HepG2 (cell line): ENCODE measurements around the gene TKTL2. TPM values are rescaled to one million over a fixed set of nuclear protein-coding genes. Genes with fewer than 3 reads are reported as not detected.

Experiments used
- ATAC-seq: fragments of 200-7000 bp; cut with Tn5 transposase; 3 replicates; pipeline ENCODE4 v1.9.1; 2020; ENCODE audit warnings: mild to moderate bottlenecking, moderate library complexity
- BruUV-seq: library from RNA; stranded (reverse); fragments of 400-500 nt; replicated peaks from 2 replicates; lab custom pipeline; 2021; lab: Mats Ljungman, UMichigan
- CTCF ChIA-PET: fragments of 300-600 bp; formaldehyde crosslinking; extraction: SDS; loops from one replicate; lab custom pipeline; 2021; ENCODE audit warnings: low total read pairs, inconsistent platforms, low intra/inter-chr PET ratio; lab: Yijun Ruan, JAX
- POLR2A ChIA-PET: fragments of 350-600 bp; sonication (Branson Sonifier 250); formaldehyde crosslinking; loops from one replicate; lab custom pipeline; 2020; ENCODE audit warnings: antibody characterized with exemption, inconsistent platforms; lab: Yijun Ruan, JAX
- DNase-seq: peaks from one replicate; pipeline ENCODE4 v3.0.0-alpha.2; 2015; ENCODE audit warnings: low spot score
- FAIRE-seq: peaks from 3 replicates; lab custom pipeline; 2011; peaks lifted over from hg19 to GRCh38; lab: Jason Lieb, UNC
- H2AFZ ChIP-seq: one replicate; pipeline ENCODE4 v1.6.1; 2011; ENCODE audit warnings: low read length, inconsistent platforms
- H3K27ac ChIP-seq: fragments of 300-600 bp; 3 replicates; pipeline ENCODE4 v1.8.0; 2011; ENCODE audit warnings: mixed run types, mild to moderate bottlenecking, mixed read lengths, low read length, inconsistent platforms; ENCODE audit not compliant: insufficient read depth; ENCODE audit errors: extremely low read length
- H3K27me3 ChIP-seq, 2 experiments: fragments of 200-600 bp in 1 of 2; 2 replicates in 1 of 2; 3 replicates in 1 of 2; pipeline versions ENCODE4 v1.6.0 to v1.8.0; 2011; ENCODE audit warnings: low read length in 2 of 2, mild to moderate bottlenecking in 2 of 2, moderate library complexity in 2 of 2, inconsistent platforms in 1 of 2; ENCODE audit not compliant: insufficient read depth in 2 of 2, control insufficient read depth in 1 of 2
- H3K36me3 ChIP-seq, 2 experiments: fragments of 200-600 bp in 1 of 2; replicated peaks in 1 of 2; 2 replicates in 1 of 2; 3 replicates in 1 of 2; pipeline versions ENCODE4 v1.5.1 to v1.8.0; 2011; ENCODE audit warnings: low read length in 2 of 2, inconsistent platforms in 1 of 2; ENCODE audit not compliant: insufficient read depth in 2 of 2, control insufficient read depth in 1 of 2
- H3K4me1 ChIP-seq: 2 replicates; pipeline ENCODE4 v1.5.1; 2012; ENCODE audit warnings: low read length, inconsistent platforms; ENCODE audit not compliant: insufficient read depth
- H3K4me2 ChIP-seq: 2 replicates; pipeline ENCODE4 v1.6.0; 2011; ENCODE audit warnings: low read depth, low read length, inconsistent platforms
- H3K4me3 ChIP-seq, 3 experiments: fragments of 200-600 bp in 1 of 3; sonication (generic), shearing (Covaris generic) in 1 of 3; replicated peaks in 1 of 3; 2 replicates each; pipeline ENCODE4 v1.5.1; 2011 to 2016; ENCODE audit warnings: low read length in 3 of 3, inconsistent platforms in 2 of 3, low read depth in 2 of 3, mild to moderate bottlenecking in 2 of 3, control low read depth in 1 of 3, mixed read lengths in 1 of 3; ENCODE audit not compliant: insufficient read depth in 1 of 3
- H3K79me2 ChIP-seq: one replicate; pipeline ENCODE4 v1.6.1; 2011; ENCODE audit warnings: low read length, inconsistent platforms; ENCODE audit not compliant: insufficient read depth
- H3K9ac ChIP-seq: 2 replicates; pipeline ENCODE4 v1.6.0; 2011; ENCODE audit warnings: mild to moderate bottlenecking, low read depth, low read length, inconsistent platforms; ENCODE audit not compliant: insufficient read depth
- H3K9me3 ChIP-seq: 2 replicates; pipeline ENCODE4 v1.5.1; 2012; ENCODE audit warnings: mild to moderate bottlenecking, low read length
- H4K20me1 ChIP-seq: 2 replicates; pipeline ENCODE4 v1.6.0; 2011; ENCODE audit warnings: inconsistent platforms, mild to moderate bottlenecking, low read length, moderate library complexity; ENCODE audit not compliant: insufficient read depth
- HDAC1 ChIP-seq: sonication (generic); formaldehyde crosslinking; IDR thresholded peaks from 2 replicates; pipeline ENCODE4 v1.5.1; 2020; ENCODE audit warnings: mild to moderate bottlenecking, missing genetic modification reagents
- HOXA9 ChIP-seq: sonication (generic); formaldehyde crosslinking; IDR thresholded peaks from 2 replicates; pipeline ENCODE4 v1.8.1; 2022; ENCODE audit warnings: missing genetic modification reagents, mild to moderate bottlenecking, moderate library complexity, borderline replicate concordance
- MYNN ChIP-seq: sonication (generic); formaldehyde crosslinking; IDR thresholded peaks from 2 replicates; pipeline ENCODE4 v1.4.0; 2020; ENCODE audit warnings: mild to moderate bottlenecking, low read depth, missing genetic modification reagents
- NR1H2 ChIP-seq: sonication (generic); formaldehyde crosslinking; IDR thresholded peaks from 2 replicates; pipeline ENCODE4 v1.8.1; 2022; ENCODE audit warnings: low read depth, missing genetic modification reagents, borderline replicate concordance
- RFXANK ChIP-seq: IDR thresholded peaks from 2 replicates; pipeline ENCODE4 v1.6.1; 2016
- ZBTB42 ChIP-seq: sonication (generic); formaldehyde crosslinking; IDR thresholded peaks from 2 replicates; pipeline ENCODE4 v1.5.0; 2020; ENCODE audit warnings: mild to moderate bottlenecking, missing genetic modification reagents
- ZFYVE20 ChIP-seq: sonication (generic); formaldehyde crosslinking; IDR thresholded peaks from 2 replicates; pipeline ENCODE4 v1.8.0; 2023; ENCODE audit warnings: low read depth, mild to moderate bottlenecking, moderate library complexity, missing genetic modification reagents, borderline replicate concordance
- WGBS: methylation state at CpG from one replicate; pipeline ENCODE4 v1.1.6; 2017; ENCODE audit warnings: low lambda C conversion rate; 5-methylcytosine and 5-hydroxymethylcytosine counted together
- in situ Hi-C: cut with HindIII; loops from 2 replicates; pipeline ENCODE4 v1.10.0; 2017; ENCODE audit warnings: low pct_unique_long_range_greater_than_20kb; ENCODE audit not compliant: extremely low pct_ligation_motif_present
- intact Hi-C: fragments of 100-400 bp; cut with micrococcal nuclease; formaldehyde crosslinking; loops from one replicate; pipeline ENCODE4 v1.10.0; 2022; ENCODE audit not compliant: unreplicated experiment
- polyA plus RNA-seq, 8 experiments: library from polyadenylated mRNA; depleted of rRNA in 3 of 8; stranded (reverse) in 7 of 8; unstranded in 1 of 8; fragments of >200 nt; fragmentation: Illumina TruSeq in 4 of 8; extraction: Trizol in 4 of 8; gene quantifications; 2 replicates each; pipeline versions ENCODE4 v1.2.1 to v1.2.3, GENCODE V29; 2011 to 2016; ENCODE audit warnings: low read depth in 4 of 8, missing spikeins in 1 of 8, mixed read lengths in 1 of 8; ENCODE audit not compliant: insufficient read depth in 1 of 8
- total RNA-seq, 5 experiments: library from RNA; depleted of rRNA; stranded (reverse); fragments of >200 nt; fragmentation: Illumina TruSeq; extraction: Trizol; gene quantifications; 2 replicates each; pipeline ENCODE4 v1.2.3, GENCODE V29; 2016; ENCODE audit warnings: low read depth in 1 of 5
- TF ChIP-seq, protein P1 (sequence below): sonication (generic); formaldehyde crosslinking; IDR thresholded peaks from 2 replicates; pipeline ENCODE4 v1.4.0; 2020; ENCODE audit warnings: mild to moderate bottlenecking, missing genetic modification reagents, borderline replicate concordance
- TF ChIP-seq, protein P2 (sequence below), 2 experiments: sonication (generic) in 1 of 2; formaldehyde crosslinking in 1 of 2; IDR thresholded peaks; 2 replicates each; pipeline versions ENCODE4 v1.4.0 to v1.6.1; 2016 to 2020; ENCODE audit warnings: borderline replicate concordance in 1 of 2, low read depth in 1 of 2, mild to moderate bottlenecking in 1 of 2, missing genetic modification reagents in 1 of 2

Gene TKTL2
- total and polyA plus RNA-seq, 2 of the 13 experiments (the other 11 are each of a cell fraction or from before 2014, with no cell fraction given) = not detected

GRCh38 chr4:163485589-163485988 is 12.0 kb upstream of the TKTL2 start:
- H3K4me1 ChIP-seq = no peaks in the 10 kb centered on the region
- H3K79me2 ChIP-seq = no peaks in the 10 kb centered on the region
- H3K36me3 ChIP-seq = no peaks in the 10 kb centered on the region
- no peak overlapping the region for H3K4me2 ChIP-seq
- FAIRE-seq (no peak), DNase-seq (no peak), ATAC-seq (no peak)
- H3K9me3 ChIP-seq = no peaks in the 10 kb centered on the region
- H2AFZ ChIP-seq = no peak overlapping the region
- no peak overlapping the region for H3K4me3 ChIP-seq
- H3K27me3 ChIP-seq = no peaks in the 10 kb centered on the region
- no TSS peak for BruUV-seq
- in situ Hi-C loops = no loop called here
- ChIA-PET CTCF (interaction anchor here (2.7 kb wide), 1 partner anchor 63 kb away, joined by 19 read pairs; no protein-coding TSS in a partner anchor), POLR2A (interaction anchor here (1.2 kb wide), 1 partner anchor 9 kb away, joined by 4 read pairs; the partner anchor contains the start of gene TMA16)
- H3K9ac ChIP-seq = no peak overlapping the region
- TF ChIP-seq HOXA9 (CRISPR knock-in tag) = no peak
- TF ChIP-seq, protein P1, sequence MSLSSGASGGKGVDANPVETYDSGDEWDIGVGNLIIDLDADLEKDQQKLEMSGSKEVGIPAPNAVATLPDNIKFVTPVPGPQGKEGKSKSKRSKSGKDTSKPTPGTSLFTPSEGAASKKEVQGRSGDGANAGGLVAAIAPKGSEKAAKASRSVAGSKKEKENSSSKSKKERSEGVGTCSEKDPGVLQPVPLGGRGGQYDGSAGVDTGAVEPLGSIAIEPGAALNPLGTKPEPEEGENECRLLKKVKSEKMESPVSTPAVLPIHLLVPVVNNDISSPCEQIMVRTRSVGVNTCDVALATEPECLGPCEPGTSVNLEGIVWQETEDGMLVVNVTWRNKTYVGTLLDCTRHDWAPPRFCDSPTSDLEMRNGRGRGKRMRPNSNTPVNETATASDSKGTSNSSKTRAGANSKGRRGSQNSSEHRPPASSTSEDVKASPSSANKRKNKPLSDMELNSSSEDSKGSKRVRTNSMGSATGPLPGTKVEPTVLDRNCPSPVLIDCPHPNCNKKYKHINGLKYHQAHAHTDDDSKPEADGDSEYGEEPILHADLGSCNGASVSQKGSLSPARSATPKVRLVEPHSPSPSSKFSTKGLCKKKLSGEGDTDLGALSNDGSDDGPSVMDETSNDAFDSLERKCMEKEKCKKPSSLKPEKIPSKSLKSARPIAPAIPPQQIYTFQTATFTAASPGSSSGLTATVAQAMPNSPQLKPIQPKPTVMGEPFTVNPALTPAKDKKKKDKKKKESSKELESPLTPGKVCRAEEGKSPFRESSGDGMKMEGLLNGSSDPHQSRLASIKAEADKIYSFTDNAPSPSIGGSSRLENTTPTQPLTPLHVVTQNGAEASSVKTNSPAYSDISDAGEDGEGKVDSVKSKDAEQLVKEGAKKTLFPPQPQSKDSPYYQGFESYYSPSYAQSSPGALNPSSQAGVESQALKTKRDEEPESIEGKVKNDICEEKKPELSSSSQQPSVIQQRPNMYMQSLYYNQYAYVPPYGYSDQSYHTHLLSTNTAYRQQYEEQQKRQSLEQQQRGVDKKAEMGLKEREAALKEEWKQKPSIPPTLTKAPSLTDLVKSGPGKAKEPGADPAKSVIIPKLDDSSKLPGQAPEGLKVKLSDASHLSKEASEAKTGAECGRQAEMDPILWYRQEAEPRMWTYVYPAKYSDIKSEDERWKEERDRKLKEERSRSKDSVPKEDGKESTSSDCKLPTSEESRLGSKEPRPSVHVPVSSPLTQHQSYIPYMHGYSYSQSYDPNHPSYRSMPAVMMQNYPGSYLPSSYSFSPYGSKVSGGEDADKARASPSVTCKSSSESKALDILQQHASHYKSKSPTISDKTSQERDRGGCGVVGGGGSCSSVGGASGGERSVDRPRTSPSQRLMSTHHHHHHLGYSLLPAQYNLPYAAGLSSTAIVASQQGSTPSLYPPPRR (CRISPR knock-in tag) = no peak
- TF ChIP-seq, protein P2, sequence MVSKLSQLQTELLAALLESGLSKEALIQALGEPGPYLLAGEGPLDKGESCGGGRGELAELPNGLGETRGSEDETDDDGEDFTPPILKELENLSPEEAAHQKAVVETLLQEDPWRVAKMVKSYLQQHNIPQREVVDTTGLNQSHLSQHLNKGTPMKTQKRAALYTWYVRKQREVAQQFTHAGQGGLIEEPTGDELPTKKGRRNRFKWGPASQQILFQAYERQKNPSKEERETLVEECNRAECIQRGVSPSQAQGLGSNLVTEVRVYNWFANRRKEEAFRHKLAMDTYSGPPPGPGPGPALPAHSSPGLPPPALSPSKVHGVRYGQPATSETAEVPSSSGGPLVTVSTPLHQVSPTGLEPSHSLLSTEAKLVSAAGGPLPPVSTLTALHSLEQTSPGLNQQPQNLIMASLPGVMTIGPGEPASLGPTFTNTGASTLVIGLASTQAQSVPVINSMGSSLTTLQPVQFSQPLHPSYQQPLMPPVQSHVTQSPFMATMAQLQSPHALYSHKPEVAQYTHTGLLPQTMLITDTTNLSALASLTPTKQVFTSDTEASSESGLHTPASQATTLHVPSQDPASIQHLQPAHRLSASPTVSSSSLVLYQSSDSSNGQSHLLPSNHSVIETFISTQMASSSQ (IDR thresholded peaks at IDR 0.05; ENCODE audit: low read depth) = no peak
- TF ChIP-seq, protein P2 (CRISPR knock-in tag; IDR thresholded peaks at IDR 0.05; ENCODE audit: borderline replicate concordance) = no peak
- TF ChIP-seq ZFYVE20 (CRISPR knock-in tag) = no peak
- TF ChIP-seq HDAC1 (CRISPR knock-in tag) = no peak
- TF ChIP-seq MYNN (CRISPR knock-in tag) = no peak
- TF ChIP-seq ZBTB42 (CRISPR knock-in tag) = no peak
- no peak for TF ChIP-seq RFXANK
- TF ChIP-seq NR1H2 (CRISPR knock-in tag) = no peak
- no peak overlapping the region for H3K27ac ChIP-seq
- no peaks in the 10 kb centered on the region for H4K20me1 ChIP-seq
- 0% methylated on average over 2 of the region's 2 CpGs for WGBS
- intact Hi-C loops = loop anchor here (2.0 kb wide), 2 partner anchors 195 to 527 kb away; no protein-coding TSS in a partner anchor
